Osteoblast (primary cell): ENCODE measurements around the gene CCDC142. TPM values are rescaled to one million over a fixed set of nuclear protein-coding genes. Genes with fewer than 3 reads are reported as not detected.

Experiments used
- DNase-seq: peaks from one replicate; pipeline ENCODE4 v3.0.0; 2011; ENCODE audit warnings: low spot score, mixed read lengths; ENCODE audit not compliant: insufficient read length; ENCODE audit errors: missing footprints
- H2AFZ ChIP-seq: 2 replicates; pipeline ENCODE4 v1.6.0; 2011; ENCODE audit warnings: mild to moderate bottlenecking, low read length
- H3K27ac ChIP-seq: 2 replicates; pipeline ENCODE4 v1.5.1; 2011; ENCODE audit warnings: mild to moderate bottlenecking, low read depth, low read length, moderate library complexity
- H3K27me3 ChIP-seq: 2 replicates; pipeline ENCODE4 v1.6.0; 2012; ENCODE audit warnings: mild to moderate bottlenecking, control low read depth, inconsistent platforms, low read length, moderate library complexity; ENCODE audit not compliant: insufficient read depth
- H3K36me3 ChIP-seq: 2 replicates; pipeline ENCODE4 v1.5.1; 2011; ENCODE audit warnings: mild to moderate bottlenecking, low read length, control low read depth, moderate library complexity; ENCODE audit not compliant: insufficient read depth
- H3K4me1 ChIP-seq: 2 replicates; pipeline ENCODE4 v1.5.1; 2011; ENCODE audit warnings: mild to moderate bottlenecking, low read length, control low read depth, moderate library complexity; ENCODE audit not compliant: insufficient read depth
- H3K4me2 ChIP-seq: 2 replicates; pipeline ENCODE4 v1.6.0; 2011; ENCODE audit warnings: mild to moderate bottlenecking, low read length; ENCODE audit not compliant: insufficient read depth
- H3K4me3 ChIP-seq: fragments of 200-600 bp; sonication (generic); 3 replicates; pipeline ENCODE4 v1.5.1; 2012; ENCODE audit warnings: mild to moderate bottlenecking, low read length, inconsistent platforms; ENCODE audit not compliant: insufficient read depth
- H3K79me2 ChIP-seq: 2 replicates; pipeline ENCODE4 v1.6.0; 2012; ENCODE audit warnings: mild to moderate bottlenecking, low read length, control low read depth, inconsistent platforms; ENCODE audit not compliant: insufficient read depth
- H3K9me3 ChIP-seq: 2 replicates; pipeline ENCODE4 v1.5.1; 2011; ENCODE audit warnings: low read depth, low read length, control low read depth
- H4K20me1 ChIP-seq: 2 replicates; pipeline ENCODE4 v1.6.0; 2012; ENCODE audit warnings: mild to moderate bottlenecking, low read length, control low read depth; ENCODE audit not compliant: insufficient read depth
- CTCF ChIP-seq: IDR thresholded peaks from 2 replicates; pipeline ENCODE4 v1.5.1; 2011; ENCODE audit warnings: mild to moderate bottlenecking, low read depth, low read length, moderate library complexity; ENCODE audit errors: extremely low read depth
- total RNA-seq: library from RNA; depleted of rRNA; stranded (reverse); fragments of >200 nt; gene quantifications from 2 replicates; pipeline ENCODE4 v1.2.3, GENCODE V29; 2012

The CCDC142 gene
- total RNA-seq, 1 donor: 32.6 TPM

- Histone ChIP-seq H3K79me2 (peaks cover 26% of the 10 kb centered on the region), H3K4me1 (peaks cover 13% of the 10 kb centered on the region), H3K9me3 (no peaks in the 10 kb centered on the region), H3K4me3 (no peak overlapping the region), H3K27me3 (peaks cover 16% of the 10 kb centered on the region), H2AFZ (no peak overlapping the region), H4K20me1 (peaks cover 5% of the 10 kb centered on the region), H3K27ac (no peak overlapping the region), H3K4me2 (no peak overlapping the region), H3K36me3 (no peaks in the 10 kb centered on the region)
- peak; percentile 61 for DNase-seq
- no peak for TF ChIP-seq CTCF
These were observed 44.5 kb downstream of the CCDC142 start for GRCh38 chr2:74438248-74438647.

GRCh38 chr2:74436848-74437695 is 45.7 kb downstream of the CCDC142 start:
- TF ChIP-seq CTCF: no peak
- Histone ChIP-seq H3K36me3 (no peaks in the 10 kb centered on the region), H4K20me1 (peaks cover 5% of the 10 kb centered on the region), H3K4me2 (no peak overlapping the region), H3K79me2 (peaks cover 26% of the 10 kb centered on the region), H3K4me1 (peaks cover 13% of the 10 kb centered on the region), H3K4me3 (no peak overlapping the region), H3K9me3 (no peaks in the 10 kb centered on the region), H2AFZ (no peak overlapping the region), H3K27ac (no peak overlapping the region), H3K27me3 (peaks cover 11% of the 10 kb centered on the region)
- DNase-seq: peak; percentile 71

- Histone ChIP-seq H2AFZ (no peak overlapping the region), H3K9me3 (no peaks in the 10 kb centered on the region), H3K79me2 (peaks cover 26% of the 10 kb centered on the region), H3K4me3 (no peak overlapping the region), H3K27me3 (peaks cover 4% of the 10 kb centered on the region), H4K20me1 (peaks cover 5% of the 10 kb centered on the region), H3K27ac (no peak overlapping the region), H3K4me1 (peaks cover 13% of the 10 kb centered on the region), H3K36me3 (peaks cover 4% of the 10 kb centered on the region), H3K4me2 (no peak overlapping the region)
- peak; percentile 76 for DNase-seq
- no peak for TF ChIP-seq CTCF
These were observed 46.5 kb downstream of the CCDC142 start for GRCh38 chr2:74436111-74436805.

DNA sequence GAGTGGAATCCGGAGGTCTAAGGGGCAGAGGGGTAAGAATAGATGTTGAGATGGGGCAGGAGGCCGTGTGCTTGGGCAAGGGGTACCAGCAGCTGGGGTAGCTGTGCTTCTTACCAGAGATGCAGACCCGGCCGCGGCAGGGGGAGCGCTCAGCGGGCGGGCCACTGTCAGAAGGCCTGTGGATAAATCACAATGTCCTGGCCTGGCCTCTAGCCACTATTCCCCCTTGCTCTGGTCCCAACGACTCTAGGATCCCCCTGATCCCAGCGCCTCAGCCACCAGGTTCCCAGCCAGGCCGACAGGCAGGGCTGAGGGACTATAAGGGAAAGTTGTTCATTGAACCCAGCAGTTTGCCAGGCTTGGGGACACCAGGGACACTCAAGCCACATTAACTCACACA is 52.3 kb downstream of the CCDC142 start:
- peak; percentile 54 for DNase-seq
- Histone ChIP-seq H3K4me2 (no peak overlapping the region), H3K79me2 (no peaks in the 10 kb centered on the region)

More for the DNA sequence above, 52.3 kb downstream of the CCDC142 start:
- no peaks in the 10 kb centered on the region for H3K27me3 ChIP-seq
- H4K20me1 ChIP-seq: peaks cover 7% of the 10 kb centered on the region
- H3K27ac ChIP-seq: no peak overlapping the region
- TF ChIP-seq CTCF: no peak
- H3K36me3 ChIP-seq: peaks cover 35% of the 10 kb centered on the region
- no peak overlapping the region for H3K4me3 ChIP-seq
- no peak overlapping the region for H2AFZ ChIP-seq
- no peaks in the 10 kb centered on the region for H3K9me3 ChIP-seq
- no peaks in the 10 kb centered on the region for H3K4me1 ChIP-seq
